ENCODE data around the gene TMEM106C.

Gene TMEM106C

DNA sequence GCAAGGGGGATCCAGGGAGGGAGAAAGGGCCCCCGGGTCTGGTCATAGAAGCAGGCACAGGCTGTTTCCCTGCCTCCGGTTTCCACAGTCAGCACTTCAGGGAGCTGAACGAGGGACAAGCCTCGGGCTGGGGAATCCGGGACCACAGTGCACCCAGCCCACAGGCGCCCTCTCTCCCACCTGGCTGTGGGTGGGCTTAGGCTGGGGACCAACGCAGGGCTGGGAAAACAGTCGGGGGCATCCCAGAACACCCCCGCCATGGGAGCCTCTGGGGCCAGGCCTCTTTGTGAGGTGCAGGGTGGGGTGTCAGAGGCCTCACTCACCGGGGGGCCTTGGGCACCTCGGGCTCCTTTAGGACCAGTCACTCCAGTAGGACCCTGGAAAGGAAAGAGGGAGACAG is 16.3 kb downstream of the TMEM106C start:
- DNase-seq (ENCODE audit: low spot score): no peak

- DNase-seq (ENCODE audit: low spot score): no peak
These were observed 16.8 kb downstream of the TMEM106C start for GRCh38 chr12:47980197-47980596.

DNA sequence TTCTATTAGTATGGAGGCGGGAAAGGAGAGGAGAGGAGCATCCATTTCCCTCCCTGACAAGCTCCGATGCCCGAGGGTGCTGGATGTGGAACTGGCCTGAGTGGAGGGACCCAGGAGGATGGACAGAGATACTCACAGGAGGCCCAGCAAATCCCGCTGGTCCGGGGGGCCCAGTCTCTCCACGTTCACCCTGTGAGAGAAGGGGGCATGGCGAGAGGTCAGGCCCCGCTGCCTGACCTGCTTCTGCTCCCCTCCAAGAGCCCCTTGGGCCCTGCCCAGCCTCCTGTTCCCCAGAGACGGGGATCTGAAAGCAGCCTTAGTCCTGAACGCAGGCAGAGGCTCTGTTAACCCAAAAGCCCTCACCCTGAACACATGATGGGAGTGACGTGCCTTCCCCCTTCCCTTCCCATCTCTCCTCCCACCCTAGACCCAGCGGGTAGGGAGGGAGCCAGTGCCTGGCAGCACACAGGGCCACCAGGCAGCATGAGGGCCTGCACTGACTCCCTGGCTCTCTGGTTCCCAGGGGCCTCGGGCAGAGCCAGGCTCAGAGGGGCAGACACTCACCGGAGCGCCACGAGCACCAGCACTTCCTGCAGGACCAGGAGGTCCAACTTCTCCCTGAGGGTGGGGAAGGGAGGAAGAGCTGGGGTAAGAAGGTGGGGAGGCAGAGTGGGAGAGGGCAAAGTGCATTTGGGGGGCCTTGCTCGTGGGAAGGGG is 17.5 kb downstream of the TMEM106C start:
- DNase-seq (ENCODE audit: low spot score): no peak

DNA sequence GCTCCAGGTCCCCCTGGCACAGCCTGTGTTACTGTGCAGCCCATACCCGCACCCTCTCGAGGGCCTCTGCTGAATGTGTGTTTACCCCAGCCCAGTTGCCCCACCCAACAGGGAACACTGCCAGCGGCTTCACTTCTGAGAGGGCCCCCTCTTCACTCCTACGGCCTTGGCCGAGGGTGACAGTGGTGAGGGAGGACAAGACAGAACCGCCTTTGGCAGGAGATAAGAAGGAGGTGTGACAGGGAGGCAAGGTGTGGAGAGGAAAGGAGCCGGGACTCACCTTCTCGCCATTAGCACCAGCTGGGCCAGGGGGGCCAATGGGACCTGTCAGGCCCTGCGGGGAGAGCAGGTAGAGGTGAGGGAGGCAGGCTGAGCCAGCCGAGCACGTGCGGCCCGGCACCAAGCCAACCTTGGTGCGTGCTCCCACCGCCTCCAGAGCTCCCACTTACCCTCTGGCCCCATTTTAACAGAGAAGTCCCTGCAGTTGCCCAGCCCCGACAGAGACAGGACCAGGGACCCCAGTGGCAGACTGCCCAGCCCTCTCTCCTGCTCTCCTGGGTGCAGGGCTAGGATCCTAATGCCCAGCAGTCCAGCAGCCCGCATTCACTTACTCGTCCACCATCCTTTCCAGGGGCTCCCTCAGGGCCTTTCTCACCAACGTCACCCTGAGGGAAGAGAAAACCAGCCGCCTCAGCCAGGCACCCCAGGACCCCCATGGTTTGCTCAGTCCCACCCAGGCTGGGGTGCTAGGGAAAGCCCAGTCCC is 18.3 kb downstream of the TMEM106C start:
- no peak for DNase-seq (ENCODE audit: low spot score)

- DNase-seq (ENCODE audit: low spot score): no peak
These were observed 18.9 kb downstream of the TMEM106C start for GRCh38 chr12:47982311-47982710.

DNA sequence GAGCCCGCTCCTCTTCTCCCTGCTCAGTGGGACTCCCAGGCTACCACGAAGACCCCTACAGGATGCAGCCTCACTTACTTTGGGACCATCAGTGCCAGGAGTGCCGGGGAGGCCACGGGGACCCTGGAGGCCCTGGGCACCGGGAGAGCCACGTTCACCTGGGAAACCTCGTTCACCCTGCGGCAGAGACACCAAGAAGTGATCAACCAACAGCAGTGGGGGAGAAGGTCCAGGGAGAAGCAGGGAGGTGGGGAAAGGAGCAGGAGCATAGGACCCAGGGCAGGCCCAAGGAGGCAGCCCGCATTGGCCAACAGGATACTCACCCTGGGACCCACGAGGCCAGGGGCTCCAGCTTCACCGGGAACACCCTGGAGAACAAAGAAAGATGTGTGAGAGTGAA is 19.4 kb downstream of the TMEM106C start:
- DNase-seq (ENCODE audit: low spot score): no peak

GRCh38 chr12:47983541-47984115 is 20.2 kb downstream of the TMEM106C start:
- DNase-seq (ENCODE audit: low spot score): no peak

GRCh38 chr12:47984331-47984801 is 21.0 kb downstream of the TMEM106C start:
- DNase-seq (ENCODE audit: low spot score): no peak

- no peak for DNase-seq (ENCODE audit: low spot score)
These were observed 22.3 kb downstream of the TMEM106C start for GRCh38 chr12:47985596-47986290.

DNA sequence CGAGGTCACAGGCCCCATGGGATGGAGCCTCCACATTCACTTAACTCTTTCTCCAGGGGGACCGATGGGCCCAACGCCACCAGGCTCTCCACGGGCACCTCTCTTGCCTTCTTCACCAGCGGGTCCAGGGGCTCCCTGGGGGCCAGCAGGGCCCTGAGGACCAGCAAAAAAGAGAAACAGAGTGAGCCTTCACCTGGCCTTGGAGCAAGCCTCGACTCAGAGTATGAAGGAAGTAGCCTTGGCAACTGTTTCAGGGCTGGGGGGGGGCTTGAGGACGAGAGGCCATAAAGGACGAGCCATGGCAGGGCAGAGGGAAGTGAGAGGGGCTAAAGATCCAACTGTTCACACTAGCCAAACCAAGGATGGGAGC is 22.9 kb downstream of the TMEM106C start:
- DNase-seq (ENCODE audit: low spot score): no peak

GRCh38 chr12:47986832-47987231 is 23.4 kb downstream of the TMEM106C start:
- DNase-seq (ENCODE audit: low spot score): no peak

- DNase-seq (ENCODE audit: low spot score): no peak
These were observed 24.1 kb downstream of the TMEM106C start for GRCh38 chr12:47987411-47988072.

- DNase-seq (ENCODE audit: low spot score): no peak
These were observed 25.0 kb downstream of the TMEM106C start for GRCh38 chr12:47988073-47989022.

DNA sequence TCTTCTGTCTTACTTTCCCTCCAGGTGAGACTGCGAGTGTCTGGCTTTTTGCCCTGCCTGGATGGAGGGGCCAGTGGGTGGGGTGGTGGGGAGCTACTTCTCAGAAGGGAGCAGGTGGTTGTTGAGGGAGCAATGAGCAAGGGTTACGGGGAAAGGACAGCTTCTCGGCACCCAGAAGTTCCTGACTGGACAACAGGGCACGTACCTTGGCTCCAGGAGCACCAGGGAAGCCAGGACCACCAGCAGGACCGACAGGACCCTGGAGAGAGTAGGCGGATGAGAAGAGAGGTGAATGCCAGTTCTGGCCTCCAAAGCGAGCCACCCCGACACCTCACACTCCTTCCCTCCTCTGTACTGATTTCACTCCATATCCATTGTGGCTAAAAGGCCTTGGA is 25.6 kb downstream of the TMEM106C start:
- DNase-seq (ENCODE audit: low spot score): no peak

GRCh38 chr12:47989666-47990065 is 26.3 kb downstream of the TMEM106C start:
- no peak for DNase-seq (ENCODE audit: low spot score)

DNA sequence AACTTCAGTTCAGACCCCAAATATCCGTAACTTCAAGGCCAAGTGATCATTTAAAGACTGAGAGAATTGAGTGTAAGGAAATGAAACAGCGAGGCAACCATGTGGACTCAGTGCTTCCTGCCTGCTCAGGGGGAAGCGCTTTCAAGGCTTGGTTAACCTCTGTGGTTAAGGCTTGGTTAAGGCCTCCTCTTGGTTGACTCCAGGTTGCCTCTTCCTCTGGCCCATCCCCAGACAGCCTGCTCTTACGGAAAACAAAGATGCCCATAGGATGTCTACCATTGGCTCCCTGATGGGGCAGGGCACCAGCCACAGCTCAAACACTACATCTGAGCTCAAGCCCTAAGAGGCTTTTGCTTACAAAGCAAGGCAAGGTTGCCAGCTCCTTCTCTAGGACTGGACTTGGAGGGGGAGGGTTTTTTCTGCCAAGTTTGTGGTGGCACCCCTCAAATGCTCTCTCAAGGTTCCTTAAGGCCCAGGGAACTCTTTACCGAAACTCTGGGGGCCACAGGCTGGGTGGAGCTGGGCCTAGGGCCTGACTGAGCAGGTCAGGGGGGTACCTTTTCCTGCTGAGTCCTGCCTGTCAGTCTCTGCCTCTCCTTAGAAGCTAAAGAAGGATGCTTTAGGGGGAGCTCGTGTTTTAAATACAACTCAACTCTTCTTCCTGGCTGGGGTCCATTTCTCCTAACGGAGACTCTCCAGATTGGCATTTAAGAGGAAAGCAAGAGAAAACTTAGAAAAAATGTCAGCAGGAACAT is 27.1 kb downstream of the TMEM106C start:
- no peak for DNase-seq (ENCODE audit: low spot score)

DNA sequence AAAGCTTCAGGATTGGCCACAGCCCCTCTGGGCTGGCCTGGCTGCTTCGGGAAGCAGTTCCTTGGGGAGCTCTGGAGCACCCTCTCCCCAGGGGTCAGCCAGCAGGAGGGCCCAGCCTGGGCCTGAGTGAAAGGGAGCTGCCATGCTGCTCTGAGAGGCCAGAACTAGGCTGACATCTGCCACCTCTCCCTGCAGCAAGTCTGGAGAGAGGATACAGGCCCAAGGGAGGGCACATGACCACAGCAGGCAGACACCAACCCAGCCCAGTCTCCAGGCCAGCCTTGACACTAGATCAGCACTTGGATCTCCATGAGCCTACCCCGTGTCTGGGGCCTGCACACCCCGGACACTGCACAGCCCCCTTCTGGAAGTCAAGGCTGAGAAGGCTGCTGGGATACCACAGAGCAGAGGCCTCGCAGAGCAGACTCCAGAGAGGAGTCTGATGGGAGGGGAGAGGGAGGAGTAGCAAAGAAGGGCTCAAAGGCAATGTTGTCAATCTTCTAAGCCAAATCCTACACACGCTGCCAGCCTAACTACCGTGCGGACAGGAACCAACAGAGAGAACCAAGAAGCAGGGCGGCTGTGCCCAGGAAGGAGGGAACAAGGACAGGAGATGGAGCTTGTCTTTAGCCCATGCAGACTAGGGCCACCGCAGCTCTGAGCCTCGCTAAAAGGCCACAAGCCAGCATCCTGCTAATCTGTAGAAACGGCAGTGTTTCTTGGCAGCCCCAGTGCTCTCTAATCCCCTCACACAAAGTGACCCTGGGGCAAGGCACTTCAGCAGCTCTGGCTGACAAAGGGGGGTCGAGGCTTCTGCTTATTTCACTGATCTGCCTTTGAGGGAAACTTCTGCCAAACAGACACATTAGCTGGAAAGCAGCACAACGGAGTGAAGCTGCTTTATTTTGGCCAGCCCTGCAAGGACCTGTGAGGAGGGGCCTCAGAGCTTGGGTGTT is 28.0 kb downstream of the TMEM106C start:
- no peak for DNase-seq (ENCODE audit: low spot score)

GRCh38 chr12:47992776-47993175 is 29.4 kb downstream of the TMEM106C start:
- DNase-seq (ENCODE audit: low spot score): no peak

DNA sequence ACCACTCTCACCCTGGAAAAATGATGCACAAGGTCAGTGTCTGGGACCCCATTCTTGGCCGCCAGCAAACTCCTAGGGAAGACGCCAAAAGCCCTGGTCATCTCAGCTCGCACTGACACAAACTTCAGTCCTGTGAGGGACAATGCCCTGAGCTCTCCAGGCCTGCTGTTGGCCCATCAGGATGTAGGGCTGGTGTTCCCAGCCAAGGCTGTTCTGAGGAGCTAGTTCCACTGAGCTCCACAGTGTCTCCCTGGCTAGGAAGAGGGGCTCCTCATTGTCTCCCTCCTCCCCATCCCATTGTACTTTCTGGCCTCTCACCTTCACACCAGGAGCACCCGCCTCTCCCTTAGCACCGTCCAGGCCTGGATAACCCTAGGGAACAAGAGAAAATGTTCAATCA is 30.1 kb downstream of the TMEM106C start:
- no peak for DNase-seq (ENCODE audit: low spot score)

All from RKO (cell line).